ENCODE measurements around the gene AKT2. TPM values are rescaled to one million over a fixed set of nuclear protein-coding genes. Genes with fewer than 3 reads are reported as not detected.

The AKT2 gene
- total RNA-seq, 1 donor from 2014 or later, result 54.8 TPM

GRCh38 chr19:40234429-40235237, 50.5 kb downstream of the AKT2 start:
- no peak for TF ChIP-seq CTCF (IDR thresholded peaks at IDR 0.05; ENCODE audit: insufficient read depth, low read length, severe bottlenecking)
- DNase-seq (ENCODE audit: low read depth) (no peak), FAIRE-seq (no peak)
- Histone ChIP-seq H3K4me3 (ENCODE audit: low read depth, low read length) (no peak overlapping the region), H3K36me3 (ENCODE audit: control insufficient read depth, insufficient read depth, low read length) (peaks cover 22% of the 10 kb centered on the region), H3K27me3 (ENCODE audit: control insufficient read depth, insufficient read depth, low read length) (no peaks in the 10 kb centered on the region)

GRCh38 chr19:40233811-40234389, 51.2 kb downstream of the AKT2 start:
- no peak overlapping the region for H3K4me3 ChIP-seq (ENCODE audit: low read depth, low read length)
- H3K36me3 ChIP-seq (ENCODE audit: control insufficient read depth, insufficient read depth, low read length), result peaks cover 20% of the 10 kb centered on the region
- no peak for TF ChIP-seq CTCF (IDR thresholded peaks at IDR 0.05; ENCODE audit: insufficient read depth, low read length, severe bottlenecking)
- no peak for DNase-seq (ENCODE audit: low read depth)
- FAIRE-seq, result no peak
- H3K27me3 ChIP-seq (ENCODE audit: control insufficient read depth, insufficient read depth, low read length), result no peaks in the 10 kb centered on the region

GRCh38 chr19:40232949-40233810, 52.0 kb downstream of the AKT2 start:
- no peak for FAIRE-seq

GRCh38 chr19:40232479-40232878, 52.7 kb downstream of the AKT2 start:
- DNase-seq (ENCODE audit: low read depth), result no peak
- FAIRE-seq, result no peak
- H3K4me3 ChIP-seq (ENCODE audit: low read depth, low read length), result no peak overlapping the region
- no peaks in the 10 kb centered on the region for H3K27me3 ChIP-seq (ENCODE audit: control insufficient read depth, insufficient read depth, low read length)
- TF ChIP-seq CTCF (IDR thresholded peaks at IDR 0.05; ENCODE audit: insufficient read depth, low read length, severe bottlenecking), result no peak
- H3K36me3 ChIP-seq (ENCODE audit: control insufficient read depth, insufficient read depth, low read length), result peaks cover 12% of the 10 kb centered on the region

More at GRCh38 chr19:40232949-40233810, 52.0 kb downstream of the AKT2 start:
- no peak for TF ChIP-seq CTCF (IDR thresholded peaks at IDR 0.05; ENCODE audit: insufficient read depth, low read length, severe bottlenecking)
- Histone ChIP-seq H3K4me3 (ENCODE audit: low read depth, low read length) (no peak overlapping the region), H3K36me3 (ENCODE audit: control insufficient read depth, insufficient read depth, low read length) (peaks cover 14% of the 10 kb centered on the region), H3K27me3 (ENCODE audit: control insufficient read depth, insufficient read depth, low read length) (no peaks in the 10 kb centered on the region)
- DNase-seq (ENCODE audit: low read depth), result no peak

- no peak overlapping the region for H3K4me3 ChIP-seq (ENCODE audit: low read depth, low read length)
- DNase-seq (ENCODE audit: low read depth), result no peak
- H3K36me3 ChIP-seq (ENCODE audit: control insufficient read depth, insufficient read depth, low read length), result peaks cover 12% of the 10 kb centered on the region
- no peak for FAIRE-seq
- TF ChIP-seq CTCF (IDR thresholded peaks at IDR 0.05; ENCODE audit: insufficient read depth, low read length, severe bottlenecking), result no peak
- no peaks in the 10 kb centered on the region for H3K27me3 ChIP-seq (ENCODE audit: control insufficient read depth, insufficient read depth, low read length)
Measured at GRCh38 chr19:40231544-40232424, 53.4 kb downstream of the AKT2 start.

All from bronchial epithelial cell (primary cell).